Esophagus muscularis mucosa (tissue), 3 donors: ENCODE data around the gene HDLBP.

Source experiments
- POLR2A ChIP-seq: fragments of 450-650 bp; IDR thresholded peaks from one replicate; pipeline ENCODE4 v1.6.1; 2017; ENCODE audit warnings: antibody characterized with exemption, moderate library complexity, mild to moderate bottlenecking, low read depth
- POLR2AphosphoS5 ChIP-seq, 2 donors: sonication (generic); formaldehyde crosslinking; IDR thresholded peaks; one replicate each; pipeline ENCODE4 v1.6.1; 2017; ENCODE audit warnings: antibody characterized with exemption in 2 of 2
- TF ChIP-seq, protein P1 (sequence below), 3 experiments: fragments of 200-600 bp in 2 of 3; fragments of 450-650 bp in 1 of 3; sonication (generic) in 2 of 3; IDR thresholded peaks; one replicate each; pipeline ENCODE4 v1.5.1; 2017 to 2019; ENCODE audit warnings: antibody characterized with exemption in 3 of 3, mild to moderate bottlenecking in 2 of 3, moderate library complexity in 1 of 3

GRCh38 chr2:241352227-241352626 is 36.8 kb upstream of the HDLBP start:
- TF ChIP-seq, protein P1, sequence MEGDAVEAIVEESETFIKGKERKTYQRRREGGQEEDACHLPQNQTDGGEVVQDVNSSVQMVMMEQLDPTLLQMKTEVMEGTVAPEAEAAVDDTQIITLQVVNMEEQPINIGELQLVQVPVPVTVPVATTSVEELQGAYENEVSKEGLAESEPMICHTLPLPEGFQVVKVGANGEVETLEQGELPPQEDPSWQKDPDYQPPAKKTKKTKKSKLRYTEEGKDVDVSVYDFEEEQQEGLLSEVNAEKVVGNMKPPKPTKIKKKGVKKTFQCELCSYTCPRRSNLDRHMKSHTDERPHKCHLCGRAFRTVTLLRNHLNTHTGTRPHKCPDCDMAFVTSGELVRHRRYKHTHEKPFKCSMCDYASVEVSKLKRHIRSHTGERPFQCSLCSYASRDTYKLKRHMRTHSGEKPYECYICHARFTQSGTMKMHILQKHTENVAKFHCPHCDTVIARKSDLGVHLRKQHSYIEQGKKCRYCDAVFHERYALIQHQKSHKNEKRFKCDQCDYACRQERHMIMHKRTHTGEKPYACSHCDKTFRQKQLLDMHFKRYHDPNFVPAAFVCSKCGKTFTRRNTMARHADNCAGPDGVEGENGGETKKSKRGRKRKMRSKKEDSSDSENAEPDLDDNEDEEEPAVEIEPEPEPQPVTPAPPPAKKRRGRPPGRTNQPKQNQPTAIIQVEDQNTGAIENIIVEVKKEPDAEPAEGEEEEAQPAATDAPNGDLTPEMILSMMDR (IDR thresholded peaks at IDR 0.05), result no peak
- no peak for TF ChIP-seq POLR2A
- TF ChIP-seq POLR2AphosphoS5 (IDR thresholded peaks at IDR 0.05), result no peak
